GM12873 (cell line): Measurements from ENCODE around the gene CEP152.

Experiments used
- CTCF ChIP-seq: IDR thresholded peaks from 2 replicates; pipeline ENCODE4 v1.5.1; 2012; ENCODE audit warnings: low read depth, mild to moderate bottlenecking, moderate library complexity, low read length, control low read depth; ENCODE audit not compliant: insufficient read depth; ENCODE audit errors: missing control alignments

CEP152 gene

GRCh38 chr15:48828471-48828870 lies 17.6 kb upstream of the CEP152 start:
- TF ChIP-seq CTCF, result no peak

- no peak for TF ChIP-seq CTCF
These were observed 14.2 kb upstream of the CEP152 start for GRCh38 chr15:48825075-48825474.

GRCh38 chr15:48823706-48824105 lies 12.8 kb upstream of the CEP152 start:
- TF ChIP-seq CTCF, result no peak

- TF ChIP-seq CTCF, result no peak
These were observed 12.4 kb upstream of the CEP152 start for GRCh38 chr15:48823237-48823636.

- TF ChIP-seq CTCF, result no peak
These were observed 3.4 kb upstream of the CEP152 start for GRCh38 chr15:48814286-48814685.

GRCh38 chr15:48811325-48811958 lies 573 bp upstream of the CEP152 start:
- TF ChIP-seq CTCF, result no peak

- TF ChIP-seq CTCF, result no peak
These were observed 4.7 kb downstream of the CEP152 start for GRCh38 chr15:48806151-48806550.
